Occipital lobe (tissue), 2 donors: Measurements from ENCODE around the gene NDUFAF4. TPM values are rescaled to one million over a fixed set of nuclear protein-coding genes. Genes with fewer than 3 reads are reported as not detected.

Experiments used
- small RNA-seq: library from RNA; depleted of rRNA; stranded (forward); fragments of <200 nt; gene quantifications from one replicate; pipeline ENCODE3, GENCODE V24; 2014
- total RNA-seq: library from RNA; depleted of rRNA; stranded (reverse); fragments of >200 nt; gene quantifications from one replicate; pipeline ENCODE4 v1.2.3, GENCODE V29; 2014

Gene NDUFAF4
- total RNA-seq, 1 donor from 2014 or later, result 40.1 TPM

Small RNA genes lying within 50 kb of the gene (small RNA-seq; reads per million reads assigned to genes)
- not detected for gene RN7SL509P

Other genes starting within 250 kb of the NDUFAF4 start
- 27.9 TPM for gene GPR63, start 60.4 kb downstream of the NDUFAF4 start, total RNA-seq
- gene KLHL32, start 26.8 kb upstream of the NDUFAF4 start, total RNA-seq, result 44.9 TPM